Inferior parietal cortex (tissue), 1 donor: ENCODE measurements around the gene C17orf50.
"Not testable (repeated sequence)": the region's sequence is repeated elsewhere in the genome, so short reads cannot be mapped to it uniquely, and the experiment has no call there.

Experiments
- DNase-seq: peaks from one replicate; pipeline ENCODE4 v3.0.0-alpha.2; 2016; ENCODE audit errors: extremely low spot score

The C17orf50 gene

DNA sequence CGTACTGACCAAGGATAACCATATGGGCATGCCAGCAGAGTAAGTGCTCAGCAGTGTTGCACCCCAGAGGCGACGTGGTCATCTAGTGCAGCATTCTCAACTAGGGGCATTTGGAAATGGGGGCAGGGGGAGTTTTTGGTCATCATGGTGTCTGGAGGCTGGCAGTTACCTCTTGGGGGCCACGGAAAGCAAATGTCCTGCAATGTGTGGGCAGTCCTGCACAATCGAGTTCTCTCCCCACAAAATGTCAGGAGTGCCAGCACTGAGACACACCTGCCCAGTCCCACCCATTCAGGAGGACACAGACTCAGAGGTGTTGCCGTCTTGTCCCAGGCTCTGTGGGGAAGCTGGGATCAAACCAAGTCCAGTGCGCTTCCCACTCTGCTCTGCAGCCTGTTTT is 26.3 kb upstream of the C17orf50 start:
- no peak for DNase-seq

DNA sequence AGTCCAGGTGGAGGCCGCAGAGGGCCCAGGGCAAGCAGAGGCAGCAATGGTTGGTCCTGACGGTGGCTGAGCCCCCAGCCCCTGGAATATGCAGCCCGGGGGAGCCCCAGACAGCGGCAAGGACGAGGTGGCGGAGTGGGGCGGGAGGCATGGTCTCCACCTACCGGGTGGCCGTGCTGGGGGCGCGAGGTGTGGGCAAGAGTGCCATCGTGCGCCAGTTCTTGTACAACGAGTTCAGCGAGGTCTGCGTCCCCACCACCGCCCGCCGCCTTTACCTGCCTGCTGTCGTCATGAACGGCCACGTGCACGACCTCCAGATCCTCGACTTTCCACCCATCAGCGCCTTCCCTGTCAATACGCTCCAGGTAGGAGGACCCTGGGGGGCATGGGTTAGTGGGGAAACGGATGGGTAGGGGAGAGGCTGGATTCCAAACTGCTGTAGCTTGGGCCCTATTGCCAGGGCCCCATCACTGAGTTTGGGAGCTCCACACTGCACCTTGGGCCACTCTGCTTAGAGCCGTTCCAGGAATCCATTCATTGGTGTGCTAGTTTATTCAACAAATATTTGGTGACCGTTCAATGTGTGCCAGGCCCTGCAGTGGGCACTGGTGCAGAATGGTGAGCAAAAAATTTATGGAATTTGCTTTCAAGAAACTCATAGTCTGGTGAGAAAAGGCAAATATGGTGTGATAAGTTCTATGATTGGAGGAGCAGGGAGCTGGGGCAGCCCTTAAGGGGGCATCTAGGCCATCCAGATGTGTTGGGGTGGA is 25.5 kb upstream of the C17orf50 start:
- no peak for DNase-seq

GRCh38 chr17:35736236-35736635 is 24.5 kb upstream of the C17orf50 start:
- DNase-seq, result no peak

- no peak for DNase-seq
Measured at GRCh38 chr17:35738519-35739133, 22.1 kb upstream of the C17orf50 start.

DNA sequence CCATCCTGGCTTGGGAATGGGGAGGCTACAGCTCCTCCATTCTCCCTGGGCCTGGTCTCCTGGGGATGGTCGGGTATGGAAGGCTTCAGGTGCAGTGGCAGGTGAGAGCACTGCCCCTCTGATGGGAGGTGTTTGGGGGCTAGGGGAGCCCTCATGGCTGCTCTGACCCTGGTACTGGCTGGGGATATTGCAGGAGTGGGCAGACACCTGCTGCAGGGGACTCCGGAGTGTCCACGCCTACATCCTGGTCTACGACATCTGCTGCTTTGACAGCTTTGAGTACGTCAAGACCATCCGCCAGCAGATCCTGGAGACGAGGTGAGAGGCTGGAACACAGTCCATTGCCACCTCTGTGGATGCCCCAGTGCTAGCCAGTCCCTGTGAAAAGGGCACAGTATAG is 20.5 kb upstream of the C17orf50 start:
- no peak for DNase-seq

GRCh38 chr17:35740997-35741931 is 19.4 kb upstream of the C17orf50 start:
- DNase-seq, result no peak

- DNase-seq, result no peak
Measured at GRCh38 chr17:35742496-35742895, 18.2 kb upstream of the C17orf50 start.

- no peak for DNase-seq
Measured at GRCh38 chr17:35742896-35743477, 17.7 kb upstream of the C17orf50 start.

DNA sequence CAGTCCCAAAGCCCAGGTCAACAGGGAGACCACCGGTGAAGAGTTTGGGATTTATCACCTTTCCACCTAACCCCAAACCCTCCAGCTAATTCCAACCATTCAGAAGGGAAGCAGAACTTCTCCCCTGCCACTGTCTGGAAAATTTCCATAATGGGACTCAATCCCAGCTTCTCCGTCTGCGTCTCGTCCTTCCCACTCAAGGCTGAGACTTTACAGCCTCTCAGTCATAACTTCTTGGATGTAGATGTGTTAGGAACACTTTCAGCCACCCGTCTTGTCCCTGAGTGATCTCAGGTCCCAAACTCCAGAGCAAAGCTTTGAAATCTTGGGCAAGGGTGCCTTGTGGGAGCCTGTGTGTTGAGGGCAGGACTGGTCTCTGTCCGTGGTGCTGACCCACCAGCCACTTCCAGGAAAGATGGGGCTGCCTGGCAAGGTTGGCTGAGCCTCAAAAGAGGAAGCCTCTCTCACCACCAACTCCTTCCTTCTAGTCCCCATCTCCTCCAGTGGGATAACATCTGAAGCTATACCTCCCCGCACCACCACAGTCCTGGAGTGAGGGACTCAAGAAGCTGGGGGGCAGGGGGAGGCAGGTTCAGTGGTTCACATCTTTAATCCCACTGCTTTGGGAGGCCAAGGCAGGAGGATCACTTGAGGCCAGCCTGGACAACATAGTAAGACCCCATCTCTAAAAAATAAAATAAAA is 16.9 kb upstream of the C17orf50 start:
- no peak for DNase-seq

DNA sequence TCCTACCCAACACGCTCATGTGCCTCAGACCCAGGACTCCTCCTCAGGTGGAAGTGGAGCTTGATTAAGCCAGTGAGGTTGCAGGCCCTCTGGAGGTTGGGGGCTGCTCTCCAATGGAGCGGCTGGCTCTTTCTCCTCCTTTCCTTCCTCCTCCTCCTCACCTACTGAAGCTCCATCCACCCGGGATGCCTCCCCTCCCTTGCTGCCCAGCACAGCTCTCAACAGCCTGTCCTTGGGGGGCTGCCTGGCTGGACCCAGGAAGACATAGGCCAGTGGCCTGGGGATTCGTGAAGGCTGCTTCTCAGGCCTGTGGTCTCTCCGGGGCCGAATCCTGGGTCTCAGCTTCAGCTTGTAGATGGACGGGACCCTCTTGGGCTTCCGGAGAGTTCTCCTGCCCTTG is 15.9 kb upstream of the C17orf50 start:
- DNase-seq, result no peak

- DNase-seq, result no peak
Measured at GRCh38 chr17:35745246-35745645, 15.4 kb upstream of the C17orf50 start.

DNA sequence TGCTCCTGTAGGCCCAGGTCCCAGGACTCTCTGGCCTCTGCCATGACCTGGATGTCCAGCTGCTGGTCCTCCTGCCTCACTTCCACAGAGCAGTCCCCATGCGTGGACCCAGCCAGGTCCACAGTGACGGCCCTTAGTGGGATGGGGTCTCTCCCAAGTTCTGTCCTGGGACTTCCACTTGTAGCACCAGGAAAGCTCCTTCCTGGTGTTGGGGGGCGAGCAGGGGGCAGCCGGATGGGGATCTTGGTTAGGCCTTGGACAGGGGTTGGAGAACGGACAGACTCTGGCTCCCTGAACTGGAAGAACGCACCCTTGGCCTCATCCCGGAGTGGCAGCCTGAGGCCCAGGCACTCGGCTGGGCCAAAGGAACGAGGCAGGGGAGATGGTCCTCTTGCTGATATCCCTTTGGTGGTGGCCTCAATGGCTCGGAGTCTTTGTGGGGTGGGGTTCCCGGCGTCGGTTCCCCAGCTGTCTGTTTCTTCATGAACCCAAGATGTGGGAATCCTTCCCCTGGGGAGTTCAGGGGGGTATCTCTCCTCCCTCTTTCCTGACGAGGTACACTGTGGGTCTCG is 14.9 kb upstream of the C17orf50 start:
- no peak for DNase-seq

DNA sequence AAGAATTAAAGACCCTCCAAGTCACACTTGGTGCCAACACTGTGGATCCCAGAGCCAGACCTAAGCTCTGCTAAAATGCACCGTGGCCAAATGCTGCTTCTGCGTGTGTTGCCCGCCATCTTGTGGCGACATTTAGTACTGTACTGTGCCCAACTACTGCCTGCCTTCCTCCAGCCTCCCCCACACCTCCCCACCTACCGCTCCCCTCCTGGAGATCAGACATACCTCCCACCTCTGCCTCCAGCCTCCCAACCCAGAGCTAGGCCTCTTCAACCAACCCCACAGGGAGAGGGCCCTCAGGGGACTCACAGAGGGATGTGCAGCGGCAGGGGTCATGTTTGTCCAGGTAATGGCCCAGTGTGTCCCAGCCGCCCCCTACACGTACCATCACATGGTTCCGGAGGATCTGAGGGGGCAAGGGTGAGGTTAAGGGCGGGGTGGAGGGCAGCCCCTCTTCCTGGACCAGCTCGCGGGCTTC is 13.1 kb upstream of the C17orf50 start:
- peak; percentile 83 for DNase-seq

DNA sequence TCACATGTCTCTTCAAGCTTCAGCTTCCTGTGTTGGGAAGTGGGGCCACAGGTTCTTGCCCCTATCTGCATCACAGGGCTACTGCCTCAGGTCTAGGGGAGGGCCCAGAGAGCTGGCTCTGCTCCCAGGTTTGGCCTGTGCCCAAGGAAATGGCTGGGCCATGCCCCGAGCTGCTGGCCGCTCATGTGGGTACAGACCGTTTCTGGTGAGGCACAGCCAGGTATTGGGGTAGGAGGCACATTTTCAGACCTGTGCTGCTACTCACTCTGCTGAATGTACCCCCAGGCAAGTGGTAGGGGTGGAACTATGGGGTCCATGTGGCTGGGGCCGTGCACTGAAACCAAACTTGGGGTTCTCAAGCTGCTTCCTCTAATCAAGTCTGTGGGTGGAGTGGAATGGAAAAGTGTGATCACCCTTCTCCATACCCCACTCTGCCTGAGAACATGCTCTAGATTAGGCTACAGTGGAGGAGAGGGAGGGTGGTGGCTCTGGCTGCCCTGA is 12.3 kb upstream of the C17orf50 start:
- no peak for DNase-seq

GRCh38 chr17:35748979-35749378 is 11.7 kb upstream of the C17orf50 start:
- no peak for DNase-seq

GRCh38 chr17:35749560-35750412 is 10.9 kb upstream of the C17orf50 start:
- DNase-seq, result no peak

GRCh38 chr17:35750526-35751395 is 9.9 kb upstream of the C17orf50 start:
- no peak for DNase-seq

DNA sequence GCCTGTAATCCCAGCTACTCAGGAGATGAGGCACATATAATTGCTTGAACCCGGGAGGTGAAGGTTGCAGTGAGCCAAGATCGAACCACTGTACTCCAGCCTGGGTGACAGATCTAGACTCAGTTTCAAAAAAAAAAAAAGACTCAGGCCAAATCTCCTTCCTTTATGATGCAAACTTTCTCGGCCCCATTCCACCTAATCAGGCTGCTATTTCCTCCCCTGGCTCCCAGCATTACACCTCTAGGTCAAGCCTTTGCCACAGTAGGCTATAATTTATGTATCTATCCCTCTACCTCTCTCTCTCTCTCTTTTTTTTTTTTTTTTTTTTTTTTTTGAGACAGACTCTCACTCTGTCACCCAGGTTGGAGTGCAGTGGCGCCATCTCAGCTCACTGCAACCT is 9.1 kb upstream of the C17orf50 start:
- DNase-seq, result not testable (repeated sequence)

- DNase-seq, result no peak
Measured at GRCh38 chr17:35752471-35752870, 8.2 kb upstream of the C17orf50 start.
